Large intestine (tissue), 3 donors: ENCODE results near the gene GPNMB. TPM values are rescaled to one million over a fixed set of nuclear protein-coding genes. Genes with fewer than 3 reads are reported as not detected.
A peak's percentile ranks its signal among the peaks of the same experiment; 100 is the strongest.

ENCODE experiments used
- DNase-seq, 2 donors: peaks; one replicate each; pipeline versions ENCODE4 v3.0.0 to v3.0.0-alpha.2; 2013
- H3K27ac ChIP-seq: one replicate; pipeline ENCODE4 v1.5.1; 2013; ENCODE audit warnings: low read length
- H3K27me3 ChIP-seq: 2 replicates; pipeline ENCODE4 v1.6.1; 2013; ENCODE audit warnings: low read length; ENCODE audit not compliant: control insufficient read depth, insufficient read depth
- H3K36me3 ChIP-seq: 2 replicates; pipeline ENCODE4 v1.6.1; 2013; ENCODE audit warnings: low read length; ENCODE audit not compliant: control insufficient read depth, insufficient read depth
- H3K4me1 ChIP-seq: one replicate; pipeline ENCODE4 v1.6.1; 2013; ENCODE audit warnings: low read length; ENCODE audit not compliant: control insufficient read depth, insufficient read depth
- H3K4me3 ChIP-seq: one replicate; pipeline ENCODE4 v1.5.1; 2013; ENCODE audit warnings: low read length
- H3K9me3 ChIP-seq: one replicate; pipeline ENCODE4 v1.6.1; 2013; ENCODE audit warnings: mild to moderate bottlenecking, low read depth, low read length, moderate library complexity; ENCODE audit not compliant: control insufficient read depth
- WGBS: methylation state at CpG from one replicate; pipeline ENCODE4 v1.1.5; 2013; ENCODE audit warnings: low lambda C conversion rate; ENCODE audit not compliant: insufficient coverage; 5-methylcytosine and 5-hydroxymethylcytosine counted together
- polyA plus RNA-seq: library from polyadenylated mRNA; unstranded; fragments of 120-200 nt; gene quantifications from one replicate; pipeline ENCODE4 v1.2.1, GENCODE V29; 2013

GPNMB gene
- polyA plus RNA-seq, 1 donor: 6.0 TPM

DNA sequence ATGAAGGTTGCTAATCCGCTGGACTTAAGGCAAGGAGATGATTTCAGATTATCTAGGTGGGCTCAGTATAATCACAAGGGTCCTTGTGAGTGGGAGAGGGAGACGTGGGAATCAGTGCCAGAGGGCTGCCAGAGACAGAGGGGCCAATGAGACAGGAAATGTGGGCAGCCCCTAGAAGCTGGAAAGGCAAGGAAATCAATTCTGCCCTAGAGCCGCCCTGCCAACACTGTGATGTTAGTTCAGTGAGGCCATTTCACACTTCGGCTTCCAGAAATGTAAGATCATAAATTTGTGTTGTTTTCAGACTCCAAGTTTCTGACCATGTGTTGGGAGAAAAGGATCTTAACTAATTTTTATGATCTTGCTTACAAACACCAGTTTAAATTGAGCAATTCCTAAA is 3.6 kb upstream of the GPNMB start:
- Histone ChIP-seq H3K36me3 (no peaks in the 10 kb centered on the region), H3K27ac (no peak overlapping the region), H3K4me1 (peaks cover 2% of the 10 kb centered on the region), H3K27me3 (peaks cover 17% of the 10 kb centered on the region), H3K4me3 (no peak overlapping the region), H3K9me3 (peaks cover 3% of the 10 kb centered on the region)
- DNase-seq: no peak
- 86% methylated on average over 1 of the region's 4 CpGs for WGBS

DNA sequence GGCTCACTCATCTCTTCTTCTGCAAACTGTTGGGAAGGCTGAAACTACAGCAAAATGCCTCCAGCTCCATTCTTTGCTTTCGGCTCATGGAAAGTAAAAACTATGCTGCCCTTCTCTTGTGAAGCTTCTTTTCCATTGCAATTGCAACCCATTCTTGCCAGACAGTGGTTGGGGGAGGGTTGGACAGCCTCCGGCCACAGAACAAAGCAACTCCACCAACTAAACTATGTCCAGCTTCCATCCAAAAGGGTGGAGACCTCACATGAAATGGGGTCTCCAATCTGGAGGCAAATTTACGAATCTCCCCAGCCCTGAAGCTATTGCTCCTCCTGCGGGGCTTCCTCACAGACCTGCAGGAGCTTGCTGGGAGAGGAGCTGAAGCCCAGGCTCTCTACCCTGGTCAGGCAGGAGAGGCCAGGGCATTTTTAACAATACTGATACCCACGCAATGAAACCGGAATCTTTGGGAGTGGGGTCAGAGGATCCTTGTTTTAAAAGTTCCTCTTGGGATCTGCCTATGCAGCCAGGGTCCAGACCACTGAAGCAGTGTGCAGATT is 549 bp downstream of the GPNMB start:
- Histone ChIP-seq H3K27me3 (peaks cover 41% of the 10 kb centered on the region), H3K27ac (no peak overlapping the region), H3K4me1 (peaks cover 7% of the 10 kb centered on the region), H3K4me3 (no peak overlapping the region), H3K36me3 (no peaks in the 10 kb centered on the region), H3K9me3 (peaks cover 3% of the 10 kb centered on the region)
- DNase-seq: no peak
- WGBS: no CpG with 5 or more reads among the region's 6 CpGs

DNA sequence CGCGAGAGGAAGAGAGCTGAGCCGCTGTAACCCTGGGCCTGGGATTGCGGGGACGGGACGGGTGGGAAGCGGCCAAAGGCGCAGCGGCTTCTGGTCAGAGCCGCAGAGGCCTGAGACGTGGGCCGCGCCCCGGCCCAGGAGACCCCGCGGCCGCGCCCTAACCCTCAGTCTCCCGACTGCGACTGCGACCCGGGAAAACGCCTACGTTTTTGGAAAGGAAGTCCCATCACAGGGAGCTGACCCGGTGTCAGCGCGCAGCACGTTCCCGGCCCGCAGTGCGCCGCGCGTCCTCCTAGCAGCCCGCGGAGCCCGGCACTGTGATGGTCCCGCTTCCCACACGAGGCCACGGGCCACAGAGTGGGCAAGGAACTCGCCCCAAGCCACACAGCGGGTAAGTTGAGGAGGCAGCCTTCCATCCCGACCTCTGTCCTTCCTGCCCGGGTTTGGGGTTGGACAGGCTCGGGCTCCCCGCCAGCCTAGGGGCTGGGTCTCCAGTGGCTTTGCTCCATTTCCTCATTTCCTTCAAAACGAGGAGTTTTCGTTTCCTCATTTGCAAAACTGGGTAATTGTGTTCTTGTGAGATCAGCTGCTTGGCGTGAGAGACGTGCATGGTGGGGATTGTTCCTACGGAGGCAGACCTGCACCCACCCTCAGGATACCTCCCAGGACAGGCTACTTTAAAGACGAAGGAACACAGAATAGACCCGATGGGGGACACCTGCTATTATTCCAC is 1.2 kb downstream of the GPNMB start:
- Histone ChIP-seq H3K27ac (no peak overlapping the region), H3K4me3 (peak overlapping the region; percentile 23), H3K4me1 (peaks cover 7% of the 10 kb centered on the region), H3K36me3 (no peaks in the 10 kb centered on the region), H3K9me3 (peaks cover 3% of the 10 kb centered on the region), H3K27me3 (peaks cover 41% of the 10 kb centered on the region)
- DNase-seq: no peak
- WGBS: no CpG with 5 or more reads among the region's 53 CpGs

DNA sequence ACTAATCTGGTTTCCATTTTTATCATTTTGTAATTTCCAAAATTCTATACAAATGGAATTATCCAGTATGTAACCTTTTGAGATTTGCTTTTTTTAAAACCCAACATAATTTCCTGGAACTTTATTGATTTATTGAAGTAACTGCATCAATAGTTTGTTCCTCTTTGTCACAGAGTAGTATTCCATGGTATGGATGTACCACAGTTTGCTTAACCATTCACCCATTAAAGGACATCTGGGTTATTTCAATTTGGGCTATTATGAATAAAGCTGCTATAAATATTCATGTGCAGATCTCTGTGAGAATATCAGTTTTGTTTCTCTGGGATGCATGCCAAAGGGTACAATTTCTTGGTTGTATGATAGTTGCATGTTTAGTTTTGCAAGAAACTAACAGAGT is 2.9 kb downstream of the GPNMB start:
- H3K36me3 ChIP-seq: no peaks in the 10 kb centered on the region
- DNase-seq: no peak
- peaks cover 41% of the 10 kb centered on the region for H3K27me3 ChIP-seq
- peaks cover 7% of the 10 kb centered on the region for H3K4me1 ChIP-seq
- peaks cover 3% of the 10 kb centered on the region for H3K9me3 ChIP-seq
- no peak overlapping the region for H3K27ac ChIP-seq
- no peak overlapping the region for H3K4me3 ChIP-seq

DNA sequence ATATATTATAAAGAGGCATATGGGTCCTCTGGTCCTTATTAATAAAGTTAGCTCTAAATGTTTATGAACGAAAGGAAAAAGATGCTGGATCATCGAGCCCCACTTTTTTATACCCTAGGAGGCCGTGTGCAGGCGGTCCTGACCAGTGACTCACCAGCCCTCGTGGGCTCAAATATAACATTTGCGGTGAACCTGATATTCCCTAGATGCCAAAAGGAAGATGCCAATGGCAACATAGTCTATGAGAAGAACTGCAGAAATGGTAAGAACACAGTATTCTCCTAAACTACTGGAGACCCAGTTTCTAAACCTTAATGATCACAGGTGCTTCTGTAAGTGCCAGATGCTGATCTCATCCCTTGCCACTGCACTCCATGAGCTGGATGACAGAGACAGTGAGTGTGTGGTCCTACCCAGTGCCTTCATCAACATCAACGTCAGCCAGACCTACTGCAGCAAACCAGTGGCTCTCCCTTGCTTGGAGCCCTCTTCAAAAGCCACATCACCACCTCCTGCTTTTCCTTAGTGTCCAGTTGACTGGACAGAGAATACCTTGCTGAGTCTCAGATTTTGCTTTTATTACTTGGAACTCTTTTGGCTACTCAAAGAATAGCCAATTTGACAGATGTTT is 7.6 kb downstream of the GPNMB start:
- no CpG with 5 or more reads among the region's 7 CpGs for WGBS
- H3K4me1 ChIP-seq: no peaks in the 10 kb centered on the region
- no peak overlapping the region for H3K4me3 ChIP-seq
- no peak for DNase-seq
- H3K9me3 ChIP-seq: no peaks in the 10 kb centered on the region
- no peak overlapping the region for H3K27ac ChIP-seq
- H3K36me3 ChIP-seq: no peaks in the 10 kb centered on the region
- peaks cover 11% of the 10 kb centered on the region for H3K27me3 ChIP-seq

DNA sequence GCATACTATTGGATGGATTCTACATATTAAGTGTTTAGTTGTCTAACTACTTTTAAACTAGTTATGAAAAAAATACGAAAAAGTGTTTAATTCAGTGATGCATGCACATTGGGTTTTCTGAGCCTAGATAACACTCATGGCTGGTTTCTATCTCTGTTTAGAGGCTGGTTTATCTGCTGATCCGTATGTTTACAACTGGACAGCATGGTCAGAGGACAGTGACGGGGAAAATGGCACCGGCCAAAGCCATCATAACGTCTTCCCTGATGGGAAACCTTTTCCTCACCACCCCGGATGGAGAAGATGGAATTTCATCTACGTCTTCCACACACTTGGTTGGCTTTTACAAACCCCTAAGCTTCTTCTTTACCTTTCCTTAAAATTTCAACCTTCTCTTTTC is 10.2 kb downstream of the GPNMB start:
- no peak overlapping the region for H3K27ac ChIP-seq
- no peaks in the 10 kb centered on the region for H3K4me1 ChIP-seq
- DNase-seq: no peak
- H3K27me3 ChIP-seq: no peaks in the 10 kb centered on the region
- no peak overlapping the region for H3K4me3 ChIP-seq
- H3K36me3 ChIP-seq: no peaks in the 10 kb centered on the region
- H3K9me3 ChIP-seq: no peaks in the 10 kb centered on the region
- WGBS: 86% methylated on average over 4 of the region's 7 CpGs

DNA sequence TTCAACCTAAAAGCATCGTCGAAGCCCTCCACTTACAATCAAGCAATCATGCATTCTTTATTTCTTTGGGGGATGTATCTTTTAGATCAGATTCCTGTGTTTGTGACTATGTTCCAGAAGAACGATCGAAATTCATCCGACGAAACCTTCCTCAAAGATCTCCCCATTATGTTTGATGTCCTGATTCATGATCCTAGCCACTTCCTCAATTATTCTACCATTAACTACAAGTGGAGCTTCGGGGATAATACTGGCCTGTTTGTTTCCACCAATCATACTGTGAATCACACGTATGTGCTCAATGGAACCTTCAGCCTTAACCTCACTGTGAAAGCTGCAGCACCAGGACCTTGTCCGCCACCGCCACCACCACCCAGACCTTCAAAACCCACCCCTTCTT is 13.8 kb downstream of the GPNMB start:
- WGBS: 80% methylated on average over 3 of the region's 10 CpGs
- H3K27ac ChIP-seq: no peak overlapping the region

DNA sequence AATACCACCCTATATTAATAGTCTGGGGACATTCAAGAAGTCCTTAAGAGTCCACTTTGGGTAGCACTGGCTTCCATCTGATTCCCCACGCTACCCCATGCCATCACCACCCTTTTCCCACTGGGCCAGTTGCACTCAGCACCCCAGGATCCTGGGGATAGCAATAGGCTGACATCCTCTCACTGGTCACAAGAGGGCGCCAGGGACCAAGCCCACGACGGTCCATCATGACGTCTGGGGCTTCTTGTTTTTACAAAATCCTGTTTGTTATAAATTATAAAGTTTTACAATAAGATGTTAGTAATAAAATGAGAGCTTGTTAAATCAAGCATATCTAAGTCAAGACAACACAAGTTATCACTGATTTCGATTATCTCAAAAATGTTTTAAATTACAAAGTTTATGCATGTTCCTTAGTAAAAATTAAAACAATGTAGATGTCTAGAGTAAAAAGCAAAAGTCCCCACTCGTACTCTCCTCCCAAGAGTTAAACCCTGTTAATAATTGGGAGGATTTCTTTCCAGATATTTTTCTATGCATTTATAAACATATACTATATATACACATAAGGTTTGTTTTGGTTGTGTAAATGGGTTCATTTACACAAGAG is 15.4 kb downstream of the GPNMB start:
- peak; percentile 31 to 40 for DNase-seq
- WGBS: 0% methylated on average over 2 of the region's 7 CpGs

More for the DNA sequence above, 13.8 kb downstream of the GPNMB start:
- DNase-seq: no peak
- H3K9me3 ChIP-seq: no peaks in the 10 kb centered on the region
- H3K36me3 ChIP-seq: no peaks in the 10 kb centered on the region
- no peaks in the 10 kb centered on the region for H3K27me3 ChIP-seq
- no peaks in the 10 kb centered on the region for H3K4me1 ChIP-seq
- no peak overlapping the region for H3K4me3 ChIP-seq

DNA sequence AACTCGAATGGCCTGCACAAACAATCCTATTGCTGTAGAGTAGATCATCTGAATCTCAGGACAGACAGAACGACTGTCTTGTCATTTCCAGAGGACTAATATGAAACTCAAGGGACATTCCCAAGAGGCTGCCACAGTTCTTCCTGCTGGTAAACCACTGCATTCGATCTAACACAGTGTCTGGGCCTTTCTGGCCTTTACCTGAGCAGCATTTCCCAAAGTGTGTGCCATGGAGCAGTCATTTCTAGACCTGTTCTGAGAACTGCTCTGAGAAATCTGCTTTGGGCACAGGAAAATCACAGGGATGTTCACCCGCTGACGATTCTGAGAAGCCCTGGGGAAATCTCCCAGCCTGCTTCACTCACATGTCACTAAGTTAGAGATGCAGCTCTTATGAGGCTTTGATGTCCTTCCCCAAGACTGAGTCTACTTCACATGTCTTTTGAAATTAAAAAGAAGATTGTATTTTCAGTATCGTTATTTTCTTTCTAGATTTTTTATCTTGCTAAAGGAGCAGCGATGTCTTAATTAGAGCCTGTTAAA is 18.4 kb downstream of the GPNMB start:
- Histone ChIP-seq H3K27me3 (no peaks in the 10 kb centered on the region), H3K27ac (no peak overlapping the region), H3K36me3 (no peaks in the 10 kb centered on the region), H3K4me1 (no peaks in the 10 kb centered on the region), H3K4me3 (no peak overlapping the region), H3K9me3 (no peaks in the 10 kb centered on the region)
- DNase-seq: no peak
- no CpG with 5 or more reads among the region's 7 CpGs for WGBS

More for the DNA sequence above, 15.4 kb downstream of the GPNMB start:
- Histone ChIP-seq H3K27me3 (no peaks in the 10 kb centered on the region), H3K4me3 (no peak overlapping the region), H3K4me1 (no peaks in the 10 kb centered on the region), H3K36me3 (no peaks in the 10 kb centered on the region), H3K9me3 (no peaks in the 10 kb centered on the region), H3K27ac (no peak overlapping the region)

DNA sequence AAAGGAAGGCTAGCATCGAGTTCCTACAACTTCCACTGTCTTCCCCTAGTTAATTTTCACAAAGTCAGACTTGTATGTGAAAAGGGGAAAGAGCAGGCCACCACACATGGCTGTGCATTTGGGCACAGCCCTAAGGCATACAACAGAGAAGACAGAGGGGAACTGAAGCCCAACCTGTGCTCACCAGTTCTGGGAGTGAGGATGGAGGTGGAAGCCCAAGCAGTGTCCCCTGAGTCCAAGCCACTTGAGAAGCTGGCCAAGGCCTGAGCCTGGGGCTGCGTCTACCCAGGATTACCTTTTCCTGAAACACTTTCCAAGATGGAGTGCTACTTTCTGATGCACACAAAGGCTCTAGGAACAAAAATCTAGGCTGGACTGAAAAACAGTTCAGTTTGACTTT is 20.3 kb downstream of the GPNMB start:
- no peak for DNase-seq
- Histone ChIP-seq H3K36me3 (no peaks in the 10 kb centered on the region), H3K9me3 (no peaks in the 10 kb centered on the region), H3K4me3 (no peak overlapping the region), H3K4me1 (no peaks in the 10 kb centered on the region), H3K27ac (no peak overlapping the region), H3K27me3 (no peaks in the 10 kb centered on the region)
- no CpG with 5 or more reads among the region's 2 CpGs for WGBS
